ENCODE results near the gene NFKBIA.

Gene NFKBIA

GRCh38 chr14:35423621-35424020 lies 19.1 kb upstream of the NFKBIA start:
- no peaks in the 10 kb centered on the region for H3K36me3 ChIP-seq (ENCODE audit: insufficient read depth, low read length)
- no peaks in the 10 kb centered on the region for H3K4me1 ChIP-seq (ENCODE audit: insufficient read depth, low read length)
- no peaks in the 10 kb centered on the region for H3K27me3 ChIP-seq (ENCODE audit: control insufficient read depth in 1 of 2, insufficient read depth in 2 of 2, low read length in 2 of 2)
- no peak overlapping the region for H3K9ac ChIP-seq (ENCODE audit: low read length)
- H3K9me3 ChIP-seq (ENCODE audit: low read length) = no peaks in the 10 kb centered on the region
- no peak overlapping the region for H3K27ac ChIP-seq (ENCODE audit: low read depth, low read length)
- no peak overlapping the region for H3K4me3 ChIP-seq (ENCODE audit: low read depth in 1 of 2, low read length in 2 of 2)

DNA sequence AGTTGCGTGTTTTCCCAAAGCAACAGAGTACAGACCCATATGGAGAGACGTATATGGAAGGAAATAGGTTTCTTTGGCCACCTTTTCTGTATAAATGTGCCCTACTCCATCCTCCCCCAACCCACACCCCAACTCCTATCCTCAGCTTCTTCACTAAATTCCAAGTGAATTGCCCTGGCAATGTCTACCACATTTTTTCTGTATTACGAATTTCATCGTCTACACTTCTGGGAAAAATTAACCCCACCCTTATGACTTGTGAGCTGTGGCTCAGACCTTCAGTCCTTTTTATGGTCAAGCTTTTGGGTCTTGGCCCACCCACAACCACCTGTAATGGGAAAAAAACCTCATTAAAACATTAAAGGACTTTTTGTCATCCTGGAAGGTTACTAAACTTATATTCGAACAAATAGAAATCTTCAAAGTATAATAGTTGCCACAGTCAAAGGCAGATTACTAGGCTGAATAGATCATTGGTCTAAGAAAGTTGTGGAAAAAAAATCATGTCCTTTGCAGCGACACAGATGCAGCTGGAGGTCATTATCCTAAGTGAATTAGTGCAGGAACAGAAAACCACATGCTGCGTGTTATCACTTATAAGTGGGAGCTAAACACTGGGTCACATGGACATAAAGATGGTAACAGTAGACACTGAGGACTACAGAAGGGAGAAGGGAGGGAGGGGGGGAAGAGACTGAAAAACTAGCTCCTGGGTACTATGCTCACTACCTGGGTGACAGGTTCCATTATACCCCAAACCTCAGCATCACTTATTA lies 15.7 kb upstream of the NFKBIA start:
- Histone ChIP-seq H3K27ac (ENCODE audit: low read depth, low read length) (no peak overlapping the region), H3K4me3 (ENCODE audit: low read depth in 1 of 2, low read length in 2 of 2) (no peak overlapping the region), H3K36me3 (ENCODE audit: insufficient read depth, low read length) (no peaks in the 10 kb centered on the region), H3K9me3 (ENCODE audit: low read length) (no peaks in the 10 kb centered on the region), H3K27me3 (ENCODE audit: control insufficient read depth in 1 of 2, insufficient read depth in 2 of 2, low read length in 2 of 2) (no peaks in the 10 kb centered on the region), H3K4me1 (ENCODE audit: insufficient read depth, low read length) (peaks cover 5% of the 10 kb centered on the region), H3K9ac (ENCODE audit: low read length) (no peak overlapping the region)

DNA sequence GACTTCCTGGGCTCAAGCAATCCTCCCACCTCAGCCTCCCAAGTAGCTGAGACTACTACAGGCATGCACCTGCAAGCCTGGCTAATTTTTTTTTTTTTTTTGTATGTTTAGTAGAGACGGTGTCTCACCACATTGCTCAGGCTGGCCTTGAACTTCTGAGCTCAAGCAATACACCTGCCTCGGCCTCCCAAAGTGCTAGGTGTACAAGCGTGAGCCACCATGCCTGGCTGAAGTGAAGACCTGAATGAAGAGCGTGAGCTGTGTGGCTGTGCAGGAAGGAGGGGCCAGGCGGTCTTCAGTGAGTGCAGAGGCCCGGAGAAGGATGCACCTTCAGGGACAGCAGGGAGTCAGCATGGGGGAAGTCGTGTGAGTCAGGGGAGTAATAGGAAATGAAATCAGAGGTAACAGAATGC lies 14.9 kb upstream of the NFKBIA start:
- H3K9ac ChIP-seq (ENCODE audit: low read length) = no peak overlapping the region
- no peaks in the 10 kb centered on the region for H3K36me3 ChIP-seq (ENCODE audit: insufficient read depth, low read length)
- H3K27me3 ChIP-seq (ENCODE audit: control insufficient read depth in 1 of 2, insufficient read depth in 2 of 2, low read length in 2 of 2) = no peaks in the 10 kb centered on the region
- no peak overlapping the region for H3K27ac ChIP-seq (ENCODE audit: low read depth, low read length)
- peaks cover 5% of the 10 kb centered on the region for H3K4me1 ChIP-seq (ENCODE audit: insufficient read depth, low read length)
- no peak overlapping the region for H3K4me3 ChIP-seq (ENCODE audit: low read depth in 1 of 2, low read length in 2 of 2)
- no peaks in the 10 kb centered on the region for H3K9me3 ChIP-seq (ENCODE audit: low read length)

DNA sequence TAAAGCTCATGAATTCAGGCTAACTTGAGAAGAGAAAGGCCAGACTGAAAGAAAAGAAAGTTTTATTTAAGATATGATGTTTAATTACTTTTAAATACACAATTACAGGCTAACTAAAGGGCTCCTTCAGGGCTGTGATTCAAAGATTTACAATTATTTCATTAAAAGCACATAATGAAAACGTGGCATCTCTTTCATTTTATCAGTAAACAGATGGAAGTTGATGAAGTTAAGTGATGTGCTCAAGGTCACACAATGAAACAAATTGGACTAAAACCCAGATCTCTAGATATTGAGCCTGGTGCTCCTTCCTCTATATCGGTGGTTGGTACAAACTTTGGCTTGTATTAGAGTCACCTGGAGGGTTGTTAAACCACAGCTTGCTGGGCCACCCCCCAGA lies 13.5 kb upstream of the NFKBIA start:
- peaks cover 9% of the 10 kb centered on the region for H3K4me1 ChIP-seq (ENCODE audit: insufficient read depth, low read length)
- H3K27ac ChIP-seq (ENCODE audit: low read depth, low read length) = no peak overlapping the region
- H3K4me3 ChIP-seq (ENCODE audit: low read depth in 1 of 2, low read length in 2 of 2) = no peak overlapping the region
- H3K9me3 ChIP-seq (ENCODE audit: low read length) = no peaks in the 10 kb centered on the region
- H3K27me3 ChIP-seq (ENCODE audit: control insufficient read depth in 1 of 2, insufficient read depth in 2 of 2, low read length in 2 of 2) = no peaks in the 10 kb centered on the region
- no peaks in the 10 kb centered on the region for H3K36me3 ChIP-seq (ENCODE audit: insufficient read depth, low read length)
- no peak overlapping the region for H3K9ac ChIP-seq (ENCODE audit: low read length)

- Histone ChIP-seq H3K27me3 (ENCODE audit: control insufficient read depth in 1 of 2, insufficient read depth in 2 of 2, low read length in 2 of 2) (no peaks in the 10 kb centered on the region), H3K27ac (ENCODE audit: low read depth, low read length) (no peak overlapping the region), H3K4me3 (ENCODE audit: low read depth in 1 of 2, low read length in 2 of 2) (no peak overlapping the region), H3K9me3 (ENCODE audit: low read length) (no peaks in the 10 kb centered on the region), H3K9ac (ENCODE audit: low read length) (no peak overlapping the region), H3K4me1 (ENCODE audit: insufficient read depth, low read length) (peaks cover 9% of the 10 kb centered on the region), H3K36me3 (ENCODE audit: insufficient read depth, low read length) (no peaks in the 10 kb centered on the region)
Measured at GRCh38 chr14:35416108-35416750, 11.7 kb upstream of the NFKBIA start.

DNA sequence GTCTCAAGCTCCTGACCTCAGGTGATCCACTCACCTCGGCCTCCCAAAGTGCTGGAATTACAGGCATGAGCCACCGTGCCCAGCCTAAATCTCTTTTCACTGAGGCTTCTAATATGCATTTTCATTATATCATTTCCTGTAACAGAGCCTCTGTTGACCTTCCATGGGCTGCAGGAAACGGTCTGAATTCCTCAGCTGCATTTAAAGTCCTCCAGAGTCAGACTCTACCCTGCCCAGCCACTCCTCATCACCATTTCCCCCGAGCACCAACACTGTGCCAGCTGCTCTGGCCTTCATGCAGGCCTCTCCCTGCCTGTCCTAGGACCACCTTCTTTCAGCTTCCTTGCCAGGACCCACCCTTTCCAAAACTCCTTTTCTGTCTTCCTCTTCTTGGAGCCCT lies 9.8 kb upstream of the NFKBIA start:
- Histone ChIP-seq H3K36me3 (ENCODE audit: insufficient read depth, low read length) (no peaks in the 10 kb centered on the region), H3K9ac (ENCODE audit: low read length) (no peak overlapping the region), H3K9me3 (ENCODE audit: low read length) (no peaks in the 10 kb centered on the region), H3K27ac (ENCODE audit: low read depth, low read length) (no peak overlapping the region), H3K27me3 (ENCODE audit: control insufficient read depth in 1 of 2, insufficient read depth in 2 of 2, low read length in 2 of 2) (no peaks in the 10 kb centered on the region), H3K4me1 (ENCODE audit: insufficient read depth, low read length) (peaks cover 9% of the 10 kb centered on the region), H3K4me3 (ENCODE audit: low read depth in 1 of 2, low read length in 2 of 2) (no peak overlapping the region)

- peak overlapping the region; percentile 17 for H3K27ac ChIP-seq (ENCODE audit: low read depth, low read length)
- peaks cover 9% of the 10 kb centered on the region for H3K4me1 ChIP-seq (ENCODE audit: insufficient read depth, low read length)
- H3K9me3 ChIP-seq (ENCODE audit: low read length) = no peaks in the 10 kb centered on the region
- H3K9ac ChIP-seq (ENCODE audit: low read length) = no peak overlapping the region
- H3K27me3 ChIP-seq (ENCODE audit: control insufficient read depth in 1 of 2, insufficient read depth in 2 of 2, low read length in 2 of 2) = no peaks in the 10 kb centered on the region
- H3K36me3 ChIP-seq (ENCODE audit: insufficient read depth, low read length) = no peaks in the 10 kb centered on the region
- peak overlapping the region in 1 of 2 donors; percentile 20 for H3K4me3 ChIP-seq (ENCODE audit: low read depth in 1 of 2, low read length in 2 of 2)
Measured at GRCh38 chr14:35412272-35413056, 7.9 kb upstream of the NFKBIA start.

GRCh38 chr14:35410858-35411257 lies 6.3 kb upstream of the NFKBIA start:
- Histone ChIP-seq H3K27ac (ENCODE audit: low read depth, low read length) (no peak overlapping the region), H3K27me3 (ENCODE audit: control insufficient read depth in 1 of 2, insufficient read depth in 2 of 2, low read length in 2 of 2) (no peaks in the 10 kb centered on the region), H3K36me3 (ENCODE audit: insufficient read depth, low read length) (no peaks in the 10 kb centered on the region), H3K9me3 (ENCODE audit: low read length) (no peaks in the 10 kb centered on the region), H3K9ac (ENCODE audit: low read length) (no peak overlapping the region), H3K4me1 (ENCODE audit: insufficient read depth, low read length) (peaks cover 18% of the 10 kb centered on the region), H3K4me3 (ENCODE audit: low read depth in 1 of 2, low read length in 2 of 2) (no peak overlapping the region)

DNA sequence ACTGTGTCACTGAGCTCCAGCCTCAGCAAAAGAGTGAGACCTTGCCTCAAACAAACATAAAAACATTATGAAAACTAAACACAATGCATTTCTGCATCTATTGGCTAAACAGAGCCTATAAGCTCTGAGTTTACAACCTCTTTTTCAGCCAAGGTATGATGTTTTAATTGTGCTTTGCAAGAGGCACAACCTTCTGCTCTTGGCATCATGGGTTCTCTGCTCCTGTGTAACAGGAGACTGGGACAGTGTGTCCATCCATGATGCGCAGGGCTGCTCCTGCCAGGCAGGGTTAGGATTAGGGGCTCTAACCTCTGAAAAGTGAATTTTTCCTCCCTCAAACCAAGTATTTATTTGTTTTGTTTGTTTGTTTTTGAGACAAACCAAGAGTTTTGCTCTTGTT lies 5.0 kb upstream of the NFKBIA start:
- no peaks in the 10 kb centered on the region for H3K36me3 ChIP-seq (ENCODE audit: insufficient read depth, low read length)
- peaks cover 26% of the 10 kb centered on the region for H3K4me1 ChIP-seq (ENCODE audit: insufficient read depth, low read length)
- no peak overlapping the region for H3K9ac ChIP-seq (ENCODE audit: low read length)
- H3K27ac ChIP-seq (ENCODE audit: low read depth, low read length) = no peak overlapping the region
- no peaks in the 10 kb centered on the region for H3K9me3 ChIP-seq (ENCODE audit: low read length)
- no peak overlapping the region for H3K4me3 ChIP-seq (ENCODE audit: low read depth in 1 of 2, low read length in 2 of 2)
- no peaks in the 10 kb centered on the region for H3K27me3 ChIP-seq (ENCODE audit: control insufficient read depth in 1 of 2, insufficient read depth in 2 of 2, low read length in 2 of 2)

DNA sequence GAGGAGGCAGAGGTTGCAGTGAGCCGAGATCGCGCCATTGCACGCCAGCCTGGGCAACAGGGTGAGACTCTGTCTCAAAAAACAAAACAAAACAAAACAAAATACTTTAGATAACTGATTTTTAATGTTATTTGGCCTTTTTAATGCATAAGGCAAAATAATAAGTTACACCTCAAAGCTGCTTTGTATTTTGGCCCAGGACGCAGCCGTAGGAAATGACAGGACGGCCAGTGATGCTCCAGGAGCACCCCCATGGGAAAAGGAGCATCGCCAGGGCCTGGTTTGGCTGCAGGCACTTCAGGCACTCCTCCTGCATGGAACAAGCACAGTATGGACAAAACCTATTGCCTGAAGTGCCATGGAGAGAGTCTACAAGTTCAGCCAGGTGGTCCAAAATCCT lies 3.5 kb upstream of the NFKBIA start:
- no peak overlapping the region for H3K4me3 ChIP-seq (ENCODE audit: low read depth in 1 of 2, low read length in 2 of 2)
- peaks cover 26% of the 10 kb centered on the region for H3K4me1 ChIP-seq (ENCODE audit: insufficient read depth, low read length)
- no peaks in the 10 kb centered on the region for H3K27me3 ChIP-seq (ENCODE audit: control insufficient read depth in 1 of 2, insufficient read depth in 2 of 2, low read length in 2 of 2)
- no peaks in the 10 kb centered on the region for H3K9me3 ChIP-seq (ENCODE audit: low read length)
- H3K36me3 ChIP-seq (ENCODE audit: insufficient read depth, low read length) = peaks cover 6% of the 10 kb centered on the region
- no peak overlapping the region for H3K27ac ChIP-seq (ENCODE audit: low read depth, low read length)
- H3K9ac ChIP-seq (ENCODE audit: low read length) = no peak overlapping the region

DNA sequence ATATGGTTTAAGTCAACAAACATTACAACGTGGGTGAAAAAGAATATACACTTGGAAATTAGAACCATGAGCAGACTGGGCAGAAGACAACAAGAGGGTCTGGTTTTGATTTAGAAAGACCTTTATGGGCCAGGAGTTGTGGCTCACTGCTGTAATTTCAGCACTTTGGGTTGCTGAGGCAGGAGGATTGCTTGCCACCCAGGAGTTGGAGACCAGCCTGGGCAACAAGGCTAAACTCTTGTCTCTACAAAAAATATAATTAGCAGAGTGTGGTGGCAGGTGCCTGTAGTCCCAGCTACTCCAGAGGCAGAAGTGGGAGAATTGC lies 2.7 kb upstream of the NFKBIA start:
- Histone ChIP-seq H3K4me1 (ENCODE audit: insufficient read depth, low read length) (peaks cover 34% of the 10 kb centered on the region), H3K9me3 (ENCODE audit: low read length) (no peaks in the 10 kb centered on the region), H3K27me3 (ENCODE audit: control insufficient read depth in 1 of 2, insufficient read depth in 2 of 2, low read length in 2 of 2) (no peaks in the 10 kb centered on the region), H3K36me3 (ENCODE audit: insufficient read depth, low read length) (peaks cover 14% of the 10 kb centered on the region), H3K27ac (ENCODE audit: low read depth, low read length) (no peak overlapping the region), H3K4me3 (ENCODE audit: low read depth in 1 of 2, low read length in 2 of 2) (no peak overlapping the region), H3K9ac (ENCODE audit: low read length) (no peak overlapping the region)
